Keratinocyte (primary cell): ENCODE measurements around the gene MYO7B. TPM values are rescaled to one million over a fixed set of nuclear protein-coding genes. Genes with fewer than 3 reads are reported as not detected.

Experiments used
- DNase-seq: peaks from one replicate; pipeline ENCODE4 v3.0.0-alpha.2; 2011; ENCODE audit warnings: low read depth, missing footprints, low spot score
- FAIRE-seq: peaks from 2 replicates; lab custom pipeline; 2011; peaks lifted over from hg19 to GRCh38; lab: Jason Lieb, UNC
- H2AFZ ChIP-seq: 2 replicates; pipeline ENCODE4 v1.6.0; 2012; ENCODE audit warnings: low read length, control low read depth, inconsistent platforms; ENCODE audit not compliant: control insufficient read depth
- H3K27ac ChIP-seq: 2 replicates; pipeline ENCODE4 v1.5.1; 2011; ENCODE audit warnings: low read length; ENCODE audit not compliant: control insufficient read depth, insufficient read depth
- H3K27me3 ChIP-seq: 3 replicates; pipeline ENCODE4 v1.6.0; 2011; ENCODE audit warnings: low read length; ENCODE audit not compliant: control insufficient read depth, insufficient read depth; ENCODE audit errors: extremely low read depth
- H3K36me3 ChIP-seq, 2 experiments: 2 replicates in 1 of 2; 3 replicates in 1 of 2; pipeline ENCODE4 v1.5.1; 2011; ENCODE audit warnings: low read length in 2 of 2, mild to moderate bottlenecking in 1 of 2; ENCODE audit not compliant: control insufficient read depth in 2 of 2, insufficient read depth in 2 of 2; ENCODE audit errors: extremely low read depth in 1 of 2
- H3K4me1 ChIP-seq: 3 replicates; pipeline ENCODE4 v1.5.1; 2011; ENCODE audit warnings: low read length; ENCODE audit not compliant: control insufficient read depth, insufficient read depth; ENCODE audit errors: extremely low read depth
- H3K4me2 ChIP-seq: 3 replicates; pipeline ENCODE4 v1.6.0; 2011; ENCODE audit warnings: low read depth, low read length; ENCODE audit not compliant: control insufficient read depth, insufficient read depth; ENCODE audit errors: extremely low read depth
- H3K4me3 ChIP-seq, 3 experiments: fragments of 200-600 bp in 1 of 3; sonication (generic) in 1 of 3; 2 replicates in 2 of 3; 3 replicates in 1 of 3; pipeline ENCODE4 v1.5.1; 2011 to 2016; ENCODE audit warnings: low read length in 3 of 3, mild to moderate bottlenecking in 3 of 3, control low read depth in 2 of 3, inconsistent platforms in 1 of 3, low read depth in 1 of 3, mixed read lengths in 1 of 3, mixed run types in 1 of 3, moderate library complexity in 1 of 3; ENCODE audit not compliant: control insufficient read depth in 2 of 3, insufficient read depth in 2 of 3; ENCODE audit errors: extremely low read depth in 1 of 3
- H3K79me2 ChIP-seq: 2 replicates; pipeline ENCODE4 v1.6.0; 2012; ENCODE audit warnings: low read length; ENCODE audit not compliant: control insufficient read depth, insufficient read depth
- H3K9ac ChIP-seq: 3 replicates; pipeline ENCODE4 v1.6.0; 2011; ENCODE audit warnings: low read length; ENCODE audit not compliant: control insufficient read depth, insufficient read depth; ENCODE audit errors: extremely low read depth
- H3K9me1 ChIP-seq: 3 replicates; pipeline ENCODE4 v1.6.0; 2011; ENCODE audit warnings: low read length; ENCODE audit not compliant: control insufficient read depth, insufficient read depth; ENCODE audit errors: extremely low read depth
- H3K9me3 ChIP-seq: 2 replicates; pipeline ENCODE4 v1.5.1; 2012; ENCODE audit warnings: low read depth, low read length; ENCODE audit not compliant: control insufficient read depth
- H4K20me1 ChIP-seq: 3 replicates; pipeline ENCODE4 v1.6.0; 2011; ENCODE audit warnings: low read length; ENCODE audit not compliant: control insufficient read depth, insufficient read depth; ENCODE audit errors: extremely low read depth
- CTCF ChIP-seq, 3 experiments: IDR thresholded peaks in 1 of 3; conservative IDR thresholded peaks in 1 of 3; optimal IDR thresholded peaks in 1 of 3; 2 replicates in 2 of 3; 3 replicates in 1 of 3; pipeline versions ENCODE3 to v1.5.1; 2011; ENCODE audit warnings: low read length in 3 of 3, mild to moderate bottlenecking in 3 of 3, moderate library complexity in 2 of 3, control low read depth in 1 of 3, inconsistent platforms in 1 of 3; ENCODE audit not compliant: insufficient read depth in 2 of 3; ENCODE audit errors: extremely low read depth in 1 of 3
- EZH2 ChIP-seq: IDR thresholded peaks from one replicate; pipeline ENCODE4 v1.6.1; 2012; ENCODE audit warnings: inconsistent platforms, mild to moderate bottlenecking, low read length, moderate library complexity
- dilution Hi-C: fragments of 300-500 bp; cut with MboI; formaldehyde crosslinking; loops from one replicate; pipeline ENCODE4 v1.7.0; 2020; ENCODE audit warnings: low sequenced_read_pairs; ENCODE audit not compliant: extremely low pct_ligation_motif_present
- polyA plus RNA-seq, 5 experiments: library from polyadenylated mRNA; depleted of rRNA in 3 of 5; stranded (reverse) in 3 of 5; stranded (forward) in 1 of 5; unstranded in 1 of 5; fragments of >200 nt; gene quantifications; 1 replicate in 1 of 5; 2 replicates in 3 of 5; 3 replicates in 1 of 5; pipeline versions ENCODE4 v1.2.1 to v1.2.3, GENCODE V29; 2011 to 2012; ENCODE audit warnings: missing spikeins in 2 of 5, low read depth in 1 of 5, low replicate concordance in 1 of 5

MYO7B gene
- polyA plus RNA-seq, 1 donor (not counting 4 experiments of a cell fraction or from before 2014, with no cell fraction given) = not detected

- H3K27me3 ChIP-seq = peaks cover 3% of the 10 kb centered on the region
- no peak overlapping the region for H2AFZ ChIP-seq
- no peaks in the 10 kb centered on the region for H3K4me1 ChIP-seq
- no peaks in the 10 kb centered on the region for H3K79me2 ChIP-seq
- TF ChIP-seq EZH2 (no peak), CTCF (optimal IDR thresholded peaks at IDR 0.05 in 1 of 3, IDR thresholded peaks at IDR 0.05 in 1 of 3, conservative IDR thresholded peaks at IDR 0.05 in 1 of 3; ENCODE audit: extremely low read depth in 1 of 3, insufficient read depth in 2 of 3, low read length in 3 of 3) (no peak)
- no peak overlapping the region for H3K9ac ChIP-seq
- DNase-seq (no peak), FAIRE-seq (no peak)
- H3K36me3 ChIP-seq = no peaks in the 10 kb centered on the region
- H3K9me3 ChIP-seq = no peaks in the 10 kb centered on the region
- no peak overlapping the region for H3K4me3 ChIP-seq
- no peaks in the 10 kb centered on the region for H4K20me1 ChIP-seq
- H3K4me2 ChIP-seq = no peak overlapping the region
- dilution Hi-C loops = no loop called here
- peaks cover 2% of the 10 kb centered on the region for H3K9me1 ChIP-seq
- H3K27ac ChIP-seq = no peak overlapping the region
These were observed 28.3 kb downstream of the MYO7B start for GRCh38 chr2:127563458-127564428.

GRCh38 chr2:127564429-127565260 lies 29.2 kb downstream of the MYO7B start:
- TF ChIP-seq CTCF (optimal IDR thresholded peaks at IDR 0.05 in 1 of 3, IDR thresholded peaks at IDR 0.05 in 1 of 3, conservative IDR thresholded peaks at IDR 0.05 in 1 of 3; ENCODE audit: extremely low read depth in 1 of 3, insufficient read depth in 2 of 3, low read length in 3 of 3) (no peak), EZH2 (no peak)
- Histone ChIP-seq H3K4me1 (no peaks in the 10 kb centered on the region), H3K9me3 (no peaks in the 10 kb centered on the region), H3K4me3 (no peak overlapping the region), H3K79me2 (no peaks in the 10 kb centered on the region), H3K36me3 (no peaks in the 10 kb centered on the region), H3K27ac (no peak overlapping the region), H4K20me1 (no peaks in the 10 kb centered on the region), H3K9me1 (peaks cover 2% of the 10 kb centered on the region), H3K4me2 (no peak overlapping the region), H3K9ac (no peak overlapping the region), H3K27me3 (peaks cover 3% of the 10 kb centered on the region), H2AFZ (no peak overlapping the region)
- dilution Hi-C loops = no loop called here
- DNase-seq (no peak), FAIRE-seq (no peak)
